Aorta (tissue), 5 donors: ENCODE data around the gene CDYL. TPM values are rescaled to one million over a fixed set of nuclear protein-coding genes. Genes with fewer than 3 reads are reported as not detected.
A peak's percentile ranks its signal among the peaks of the same experiment; 100 is the strongest.

Source experiments
- ATAC-seq: fragments of 200-7000 bp; cut with Tn5 transposase; one replicate; pipeline ENCODE4 v1.9.1; 2022; ENCODE audit warnings: moderate library complexity; ENCODE audit not compliant: low FRiP score
- DNase-seq, 2 donors: peaks; one replicate each; pipeline ENCODE4 v3.0.0-alpha.2; 2020
- H3K27ac ChIP-seq, 2 donors: one replicate each; pipeline ENCODE4 v1.5.1; 2013; ENCODE audit warnings: low read length in 2 of 2, mild to moderate bottlenecking in 2 of 2, moderate library complexity in 2 of 2, control low read depth in 1 of 2, inconsistent platforms in 1 of 2, low read depth in 1 of 2
- H3K27me3 ChIP-seq, 2 donors: one replicate each; pipeline ENCODE4 v1.6.1; 2013; ENCODE audit warnings: control low read depth in 1 of 2, low read length in 1 of 2, mild to moderate bottlenecking in 1 of 2, moderate library complexity in 1 of 2; ENCODE audit not compliant: insufficient read depth in 2 of 2, control insufficient read depth in 1 of 2
- H3K36me3 ChIP-seq, 2 donors: one replicate each; pipeline ENCODE4 v1.6.1; 2013; ENCODE audit warnings: control low read depth in 1 of 2, low read length in 1 of 2, mild to moderate bottlenecking in 1 of 2; ENCODE audit not compliant: insufficient read depth in 2 of 2, control insufficient read depth in 1 of 2
- H3K4me1 ChIP-seq, 2 donors: one replicate each; pipeline ENCODE4 v1.6.1; 2013; ENCODE audit warnings: low read length in 2 of 2, control low read depth in 1 of 2, mild to moderate bottlenecking in 1 of 2, moderate library complexity in 1 of 2; ENCODE audit not compliant: insufficient read depth in 2 of 2, control insufficient read depth in 1 of 2
- H3K4me3 ChIP-seq, 2 donors: one replicate each; pipeline ENCODE4 v1.5.1; 2013; ENCODE audit warnings: low read length in 2 of 2, control low read depth in 1 of 2, mild to moderate bottlenecking in 1 of 2
- H3K9me3 ChIP-seq: one replicate; pipeline ENCODE4 v1.6.1; 2013; ENCODE audit warnings: mild to moderate bottlenecking, low read length; ENCODE audit not compliant: control insufficient read depth
- WGBS, 2 donors: extraction: QIAGEN DNeasy Blood & Tissue Kit; methylation state at CpG; one replicate each; pipeline ENCODE4 v1.1.7; 2013; 5-methylcytosine and 5-hydroxymethylcytosine counted together
- intact Hi-C, 2 donors: fragments of 100-400 bp; cut with DNase I; formaldehyde crosslinking; loops; one replicate each; pipeline versions ENCODE4 v1.14.2 to v1.15.0; 2022
- long read RNA-seq, 2 donors: library from polyadenylated mRNA; unstranded; transcript quantifications; one replicate each; pipeline ENCODE4 v2.0.0, GENCODE V29; 2020 to 2021
- polyA plus RNA-seq, 2 donors: library from polyadenylated mRNA; stranded (reverse); fragments of 200-250 nt; gene quantifications; one replicate each; pipeline ENCODE4 v1.2.3, GENCODE V29; 2013
- total RNA-seq, 2 donors: library from RNA; stranded (reverse); fragmentation: NEBNext Ultra II Directional; extraction: Animal tissue kit (Norgen Biotek cat#: 25700); gene quantifications; one replicate each; pipeline ENCODE4 v1.2.1, GENCODE V29; 2021
- donor health status: healthy with polysubstance abuse.
- donor health status: Bipolar disorder and iron deficiency.
- donor health status: DM: no; HTN: no; CAD: no.
- donor health status: DM: no; HTN: no; CAD: no.
- donor health status: DM: yes; HTN: yes; CAD: no.

Gene CDYL, protein sequence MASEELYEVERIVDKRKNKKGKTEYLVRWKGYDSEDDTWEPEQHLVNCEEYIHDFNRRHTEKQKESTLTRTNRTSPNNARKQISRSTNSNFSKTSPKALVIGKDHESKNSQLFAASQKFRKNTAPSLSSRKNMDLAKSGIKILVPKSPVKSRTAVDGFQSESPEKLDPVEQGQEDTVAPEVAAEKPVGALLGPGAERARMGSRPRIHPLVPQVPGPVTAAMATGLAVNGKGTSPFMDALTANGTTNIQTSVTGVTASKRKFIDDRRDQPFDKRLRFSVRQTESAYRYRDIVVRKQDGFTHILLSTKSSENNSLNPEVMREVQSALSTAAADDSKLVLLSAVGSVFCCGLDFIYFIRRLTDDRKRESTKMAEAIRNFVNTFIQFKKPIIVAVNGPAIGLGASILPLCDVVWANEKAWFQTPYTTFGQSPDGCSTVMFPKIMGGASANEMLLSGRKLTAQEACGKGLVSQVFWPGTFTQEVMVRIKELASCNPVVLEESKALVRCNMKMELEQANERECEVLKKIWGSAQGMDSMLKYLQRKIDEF
- total RNA-seq (10 to 100 TPM; 42.9 to 44.2 TPM), polyA plus RNA-seq (1 to 10 TPM; 9.6 to 9.9 TPM)
- long read RNA-seq, donor 1, transcript CDYL-203 (7 exons, 2,184 nt): major isoform, 6 of 18 reads
- long read RNA-seq, donor 1, partial matches to known transcripts: 5 of 18 reads
- long read RNA-seq, donor 1, other reads (novel, unspliced or antisense): 7 of 18 reads
- long read RNA-seq, donor 2, transcript CDYL-203 (7 exons, 2,184 nt): major isoform, 14 of 31 reads
- long read RNA-seq, donor 2, partial matches to known transcripts: 10 of 31 reads
- long read RNA-seq, donor 2, other reads (novel, unspliced or antisense): 7 of 31 reads

DNA sequence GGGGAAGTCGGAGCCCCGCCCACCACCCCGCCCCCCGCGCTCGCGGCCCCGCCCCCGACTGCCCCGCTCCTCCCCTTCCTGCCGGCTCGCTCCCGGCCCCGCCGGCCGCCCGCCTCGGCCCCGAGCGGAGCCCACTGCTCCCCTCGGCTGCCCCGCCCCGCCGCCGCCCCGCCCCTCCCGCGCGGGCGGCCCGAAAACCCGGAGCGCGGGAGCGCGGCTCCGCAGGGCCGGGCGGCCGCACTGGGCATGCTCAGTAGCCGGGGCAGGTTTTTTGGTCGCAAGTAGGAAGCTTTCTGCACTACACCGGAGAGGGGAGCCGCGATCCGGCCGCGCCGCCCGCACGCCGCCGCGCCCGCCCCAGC lies at the start of gene CDYL:
Gene CDYL (plus strand): TSS at position 274 of the 362 bp plus-strand sequence. CDS start 380 bp downstream, outside the sequence.
- H3K36me3 ChIP-seq: no peaks in the 10 kb centered on the region
- DNase-seq (peak; percentile 92 to 95), ATAC-seq (peak; percentile 93)
- no peaks in the 10 kb centered on the region for H3K9me3 ChIP-seq
- WGBS, 2 donors: 1 to 2% methylated on average over 17 to 55 of the region's 55 CpGs
- H3K27ac ChIP-seq: peak within 1 kb of the TSS; percentile 3 to 96
- H3K27me3 ChIP-seq: no peaks in the 10 kb centered on the region
- peaks cover 4 to 5% of the 10 kb centered on the region in 2 donors for H3K4me1 ChIP-seq
- intact Hi-C loops: loop anchor here (5.0 to 10.0 kb wide), 3 partner anchors 251 to 461 kb away; no protein-coding TSS in a partner anchor
- H3K4me3 ChIP-seq: peak within 1 kb of the TSS; percentile 91 to 99

DNA sequence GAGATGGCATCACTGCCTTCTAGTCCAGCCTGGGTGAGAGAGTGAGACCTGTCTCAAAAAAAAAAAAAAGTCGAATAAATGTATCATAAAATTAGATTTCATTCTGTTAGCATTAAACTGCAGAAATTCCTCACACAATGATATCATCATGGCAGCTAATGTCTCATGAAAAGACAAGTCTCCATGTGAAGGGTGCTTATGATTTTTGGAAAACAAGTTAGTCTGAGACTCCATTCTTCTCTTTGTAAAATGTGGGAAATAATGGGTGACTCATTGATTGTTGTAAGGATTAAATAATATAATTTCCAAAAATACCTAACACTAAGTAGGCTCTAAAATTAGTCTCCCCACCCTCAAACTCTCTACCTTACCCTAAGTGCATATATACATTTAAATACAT lies 49.6 kb upstream of the CDYL start:
- H3K27me3 ChIP-seq: no peaks in the 10 kb centered on the region
- no peaks in the 10 kb centered on the region for H3K4me1 ChIP-seq
- WGBS, 2 donors: 67 to 80% methylated on average over 1 of the region's 1 CpG
- intact Hi-C loops: no loop called here
- no peak overlapping the region for H3K4me3 ChIP-seq
- no peaks in the 10 kb centered on the region for H3K36me3 ChIP-seq
- no peaks in the 10 kb centered on the region for H3K9me3 ChIP-seq
- ATAC-seq: no peak
- H3K27ac ChIP-seq: no peak overlapping the region
- no peak for DNase-seq

DNA sequence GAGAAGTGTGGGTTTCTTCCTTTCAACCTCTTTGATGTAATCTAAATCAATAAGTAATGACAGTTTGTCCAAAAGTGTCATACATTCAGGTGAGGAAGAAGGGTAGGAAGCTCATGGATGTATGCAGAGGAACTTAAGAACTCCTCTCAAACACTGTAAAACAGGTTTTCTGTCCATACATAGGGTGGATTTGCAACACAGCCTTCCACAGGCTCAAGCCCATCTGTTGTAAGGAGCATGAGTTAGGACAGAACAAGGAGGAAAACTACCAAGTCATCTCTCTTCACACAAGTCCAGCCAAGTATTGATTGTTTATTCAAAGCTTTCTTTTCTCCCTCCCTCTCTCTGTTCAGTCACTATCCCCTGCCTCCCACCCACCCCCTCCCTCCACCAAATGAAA lies 49.0 kb upstream of the CDYL start:
- intact Hi-C loops: no loop called here
- H3K27ac ChIP-seq: no peak overlapping the region
- no peak for ATAC-seq

DNA sequence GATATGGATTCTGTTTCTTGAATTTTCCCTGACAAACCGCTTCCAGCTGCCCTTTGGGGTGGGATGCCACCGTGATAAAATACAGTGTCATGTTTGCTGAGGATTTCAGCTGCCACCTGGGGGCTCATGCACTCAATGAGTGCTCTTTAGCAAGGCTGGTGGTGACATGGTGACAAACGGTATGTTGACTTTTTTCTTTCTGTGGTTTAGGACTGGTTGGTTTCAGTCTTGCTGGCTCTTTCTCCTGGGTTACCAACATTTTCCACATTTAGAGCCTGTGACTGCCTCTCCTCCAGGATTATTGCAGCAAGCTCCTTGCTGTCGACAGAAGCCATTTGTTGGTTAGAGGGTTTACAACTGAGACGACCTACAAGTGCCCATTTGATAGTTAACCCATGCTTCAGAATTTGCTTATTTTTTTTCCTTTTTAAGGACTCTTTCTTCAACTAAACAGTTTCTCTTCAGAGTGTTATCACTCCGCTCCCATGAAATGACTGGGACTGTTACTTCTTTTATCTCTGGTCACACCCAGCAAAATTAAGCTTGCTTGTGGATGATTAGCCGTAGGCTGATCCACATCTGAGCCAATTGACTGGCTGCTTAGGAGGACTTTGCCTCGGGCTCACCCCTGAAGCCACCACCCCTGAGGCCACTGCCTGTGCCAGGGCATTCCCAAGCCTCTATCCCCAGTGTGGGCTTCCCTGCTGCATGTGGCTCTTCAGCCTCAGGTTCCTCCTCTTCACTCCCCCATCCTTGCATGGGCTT lies 48.4 kb upstream of the CDYL start:
- WGBS, 2 donors: 41 to 42% methylated on average over 8 of the region's 8 CpGs
- Histone ChIP-seq H3K27ac (no peak overlapping the region), H3K27me3 (no peaks in the 10 kb centered on the region), H3K36me3 (no peaks in the 10 kb centered on the region), H3K4me3 (no peak overlapping the region), H3K9me3 (no peaks in the 10 kb centered on the region), H3K4me1 (no peaks in the 10 kb centered on the region)
- no peak for ATAC-seq
- intact Hi-C loops: no loop called here
- DNase-seq: no peak

More for the DNA sequence above, 49.0 kb upstream of the CDYL start:
- no peaks in the 10 kb centered on the region for H3K9me3 ChIP-seq
- no peaks in the 10 kb centered on the region for H3K4me1 ChIP-seq
- H3K27me3 ChIP-seq: no peaks in the 10 kb centered on the region
- no peak for DNase-seq
- no peak overlapping the region for H3K4me3 ChIP-seq
- no peaks in the 10 kb centered on the region for H3K36me3 ChIP-seq

DNA sequence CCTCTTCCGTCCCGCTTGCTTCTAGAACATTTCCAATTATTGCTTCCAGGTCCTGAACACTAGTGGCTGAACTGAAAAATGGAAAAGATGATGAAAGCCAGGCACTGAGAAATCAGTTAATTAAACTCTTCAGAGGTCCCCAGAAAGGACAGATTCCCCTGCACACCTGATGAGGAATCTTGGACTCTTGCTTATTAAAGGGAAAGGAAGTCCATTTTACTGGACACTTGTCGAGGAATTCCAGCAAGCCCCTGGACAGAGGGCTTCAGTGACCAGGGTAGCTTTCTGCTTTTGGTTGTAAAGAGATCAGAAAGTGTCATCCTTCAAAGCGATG lies 47.8 kb upstream of the CDYL start:
- intact Hi-C loops: no loop called here
- H3K9me3 ChIP-seq: no peaks in the 10 kb centered on the region
- DNase-seq (no peak), ATAC-seq (no peak)
- no peaks in the 10 kb centered on the region for H3K4me1 ChIP-seq
- H3K27ac ChIP-seq: no peak overlapping the region
- no peak overlapping the region for H3K4me3 ChIP-seq
- 93 to 94% methylated on average over 4 of the region's 4 CpGs for WGBS, 2 donors
- H3K36me3 ChIP-seq: no peaks in the 10 kb centered on the region
- no peaks in the 10 kb centered on the region for H3K27me3 ChIP-seq

DNA sequence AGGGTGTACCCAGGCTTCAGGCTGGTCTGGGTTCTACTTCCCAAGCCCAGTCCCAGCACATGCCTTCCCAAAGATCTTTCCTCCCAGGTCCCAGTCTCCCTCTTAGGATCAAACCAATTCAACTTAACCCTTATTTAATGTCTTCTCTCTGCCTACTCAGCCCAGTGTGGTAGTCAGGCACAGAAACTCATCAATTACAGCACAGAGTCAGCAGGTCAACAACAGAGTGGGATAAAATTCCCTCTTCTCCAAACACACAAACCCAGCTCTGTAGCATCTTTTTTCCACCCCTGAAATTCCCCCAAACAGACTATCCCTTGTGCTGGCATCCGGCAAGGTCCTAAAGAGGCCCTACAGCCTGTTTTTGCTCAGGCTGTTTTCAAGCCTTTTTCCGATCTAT lies 47.3 kb upstream of the CDYL start:
- no peaks in the 10 kb centered on the region for H3K27me3 ChIP-seq
- H3K4me3 ChIP-seq: no peak overlapping the region
- no peak overlapping the region for H3K27ac ChIP-seq
- WGBS, 2 donors: 74 to 80% methylated on average over 2 of the region's 2 CpGs
- no peaks in the 10 kb centered on the region for H3K9me3 ChIP-seq
- no peaks in the 10 kb centered on the region for H3K4me1 ChIP-seq
- ATAC-seq (no peak), DNase-seq (no peak)
- intact Hi-C loops: no loop called here
- H3K36me3 ChIP-seq: no peaks in the 10 kb centered on the region

DNA sequence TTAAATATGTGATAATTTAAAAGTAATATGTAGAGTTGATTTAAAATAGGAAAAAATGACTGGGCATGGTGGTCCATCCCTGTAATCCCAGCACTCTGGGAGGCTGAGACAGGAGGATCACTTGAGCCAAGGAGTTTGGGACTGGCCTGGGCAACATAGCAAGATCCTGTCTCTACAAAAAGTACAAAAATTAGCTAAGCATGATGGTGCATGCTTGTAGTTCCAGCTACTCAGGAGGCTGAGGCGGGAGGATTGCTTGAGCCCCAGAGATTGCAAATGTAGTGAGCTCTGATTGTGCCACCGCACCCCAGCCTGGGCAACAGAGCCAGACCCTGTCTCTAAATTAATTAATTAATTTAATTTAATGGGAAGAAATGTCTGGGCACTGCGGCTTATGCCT lies 44.2 kb upstream of the CDYL start:
- intact Hi-C loops: no loop called here
- WGBS, 2 donors: 95 to 100% methylated on average over 3 of the region's 3 CpGs
- H3K9me3 ChIP-seq: no peaks in the 10 kb centered on the region
- no peaks in the 10 kb centered on the region for H3K36me3 ChIP-seq
- H3K4me3 ChIP-seq: no peak overlapping the region
- H3K27ac ChIP-seq: no peak overlapping the region
- ATAC-seq: no peak
- DNase-seq: no peak
- H3K27me3 ChIP-seq: no peaks in the 10 kb centered on the region
- no peaks in the 10 kb centered on the region for H3K4me1 ChIP-seq

DNA sequence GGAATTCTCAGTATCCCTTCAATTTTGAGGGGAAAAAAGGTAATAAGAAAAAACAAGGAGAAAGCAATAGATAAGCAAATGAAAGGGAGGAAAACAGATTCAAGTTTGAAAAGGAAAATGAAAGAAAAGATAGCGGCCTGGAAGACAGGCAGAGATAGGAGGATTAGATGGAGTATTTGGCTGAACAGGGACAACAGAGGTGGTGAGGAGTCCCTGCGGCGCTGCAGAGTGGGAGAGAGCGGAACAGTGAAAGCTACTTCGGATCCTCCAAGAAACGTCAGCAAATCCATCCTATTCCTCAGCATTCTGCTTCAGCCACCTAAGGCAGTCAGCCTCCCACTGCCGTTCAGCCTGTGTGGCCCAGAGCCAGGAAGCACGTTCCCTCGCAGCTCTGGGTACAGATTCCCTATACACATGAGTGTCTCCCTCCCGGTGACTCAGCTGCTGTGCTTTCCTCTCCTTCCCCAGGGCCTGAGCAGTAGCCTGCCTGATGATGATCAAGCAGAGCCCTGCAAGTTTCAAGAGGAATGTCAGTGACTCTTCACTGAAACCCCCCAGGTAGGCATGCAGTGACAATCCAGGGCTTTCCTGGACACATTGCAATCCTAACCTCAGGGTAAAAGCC lies 43.4 kb upstream of the CDYL start:
- H3K27me3 ChIP-seq: no peaks in the 10 kb centered on the region
- no peak overlapping the region for H3K4me3 ChIP-seq
- no peaks in the 10 kb centered on the region for H3K9me3 ChIP-seq
- no peaks in the 10 kb centered on the region for H3K4me1 ChIP-seq
- ATAC-seq: peak; percentile 50
- intact Hi-C loops: no loop called here
- no peak overlapping the region for H3K27ac ChIP-seq
- H3K36me3 ChIP-seq: no peaks in the 10 kb centered on the region
- DNase-seq: peak; percentile 69 to 86
- 28 to 30% methylated on average over 10 of the region's 10 CpGs for WGBS, 2 donors
